Coronary artery (tissue), 2 donors: Measurements from ENCODE around the gene CD53.
"Not testable (repeated sequence)": the region's sequence is repeated elsewhere in the genome, so short reads cannot be mapped to it uniquely, and the experiment has no call there.

Source experiments
- DNase-seq: peaks from one replicate; pipeline ENCODE4 v3.0.0-alpha.2; 2017; ENCODE audit warnings: low spot score
- H3K27ac ChIP-seq, 2 donors: fragments of 200-600 bp; sonication (generic); one replicate each; pipeline ENCODE4 v1.5.1; 2016 to 2019
- H3K4me3 ChIP-seq: fragments of 200-600 bp; sonication (generic); 2 replicates; pipeline ENCODE4 v1.5.1; 2016; ENCODE audit warnings: mild to moderate bottlenecking, moderate library complexity
- TF ChIP-seq, protein P1 (sequence below): fragments of 200-600 bp; sonication (generic); IDR thresholded peaks from one replicate; pipeline ENCODE4 v1.5.1; 2019; ENCODE audit warnings: antibody characterized with exemption

The CD53 gene

DNA sequence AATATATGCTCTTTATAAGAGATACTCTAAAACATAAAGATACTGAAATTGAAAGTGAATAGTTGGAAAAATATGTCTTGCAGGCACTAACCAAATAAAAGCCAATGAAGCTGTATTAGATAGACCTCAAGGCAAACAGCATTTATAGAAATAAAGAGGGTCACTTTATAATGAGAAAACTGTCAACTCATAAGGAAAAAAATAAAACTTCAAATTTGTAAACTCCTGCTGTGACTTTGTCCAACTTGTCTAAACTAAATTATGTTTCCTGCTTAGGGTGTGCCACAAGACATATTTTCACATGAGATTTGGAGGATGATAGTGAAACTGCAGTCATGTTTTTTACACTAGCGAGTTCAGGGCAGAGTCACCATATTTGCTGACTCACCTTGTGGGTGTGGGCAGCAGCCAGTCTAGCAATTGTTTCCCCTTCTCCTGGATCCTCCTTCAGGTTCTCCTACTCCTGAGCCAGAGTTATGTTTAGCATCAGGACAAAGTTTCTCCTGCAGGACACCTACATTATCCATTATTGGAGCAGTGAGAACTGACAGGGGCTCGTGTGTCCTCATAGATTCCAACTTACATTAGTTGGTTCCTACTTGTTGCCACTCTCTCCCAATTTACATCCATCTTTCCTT, 43.8 kb downstream of the CD53 start:
- DNase-seq, result no peak
- TF ChIP-seq, protein P1, sequence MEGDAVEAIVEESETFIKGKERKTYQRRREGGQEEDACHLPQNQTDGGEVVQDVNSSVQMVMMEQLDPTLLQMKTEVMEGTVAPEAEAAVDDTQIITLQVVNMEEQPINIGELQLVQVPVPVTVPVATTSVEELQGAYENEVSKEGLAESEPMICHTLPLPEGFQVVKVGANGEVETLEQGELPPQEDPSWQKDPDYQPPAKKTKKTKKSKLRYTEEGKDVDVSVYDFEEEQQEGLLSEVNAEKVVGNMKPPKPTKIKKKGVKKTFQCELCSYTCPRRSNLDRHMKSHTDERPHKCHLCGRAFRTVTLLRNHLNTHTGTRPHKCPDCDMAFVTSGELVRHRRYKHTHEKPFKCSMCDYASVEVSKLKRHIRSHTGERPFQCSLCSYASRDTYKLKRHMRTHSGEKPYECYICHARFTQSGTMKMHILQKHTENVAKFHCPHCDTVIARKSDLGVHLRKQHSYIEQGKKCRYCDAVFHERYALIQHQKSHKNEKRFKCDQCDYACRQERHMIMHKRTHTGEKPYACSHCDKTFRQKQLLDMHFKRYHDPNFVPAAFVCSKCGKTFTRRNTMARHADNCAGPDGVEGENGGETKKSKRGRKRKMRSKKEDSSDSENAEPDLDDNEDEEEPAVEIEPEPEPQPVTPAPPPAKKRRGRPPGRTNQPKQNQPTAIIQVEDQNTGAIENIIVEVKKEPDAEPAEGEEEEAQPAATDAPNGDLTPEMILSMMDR, result no peak
- Histone ChIP-seq H3K4me3 (no peak overlapping the region), H3K27ac (no peak overlapping the region)

DNA sequence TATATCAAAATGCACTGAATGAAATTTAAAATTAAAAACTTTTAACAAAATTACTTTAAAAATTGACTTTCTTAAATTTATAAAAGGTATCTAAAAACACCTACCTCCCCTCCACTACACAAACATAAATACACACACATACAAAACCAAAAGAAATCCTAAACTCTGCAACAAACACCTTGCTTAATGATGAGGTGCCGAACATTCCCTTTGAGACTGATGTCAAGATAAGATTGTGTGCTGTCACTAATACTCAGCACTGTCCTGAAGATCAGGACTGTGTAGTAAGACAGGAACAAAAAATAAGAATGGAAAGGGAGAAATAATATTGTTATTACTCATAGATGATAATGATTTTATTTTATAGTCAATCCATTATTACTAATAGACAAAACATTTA, 45.1 kb downstream of the CD53 start:
- TF ChIP-seq, protein P1, result no peak
- no peak overlapping the region for H3K27ac ChIP-seq
- H3K4me3 ChIP-seq, result no peak overlapping the region
- DNase-seq, result no peak

DNA sequence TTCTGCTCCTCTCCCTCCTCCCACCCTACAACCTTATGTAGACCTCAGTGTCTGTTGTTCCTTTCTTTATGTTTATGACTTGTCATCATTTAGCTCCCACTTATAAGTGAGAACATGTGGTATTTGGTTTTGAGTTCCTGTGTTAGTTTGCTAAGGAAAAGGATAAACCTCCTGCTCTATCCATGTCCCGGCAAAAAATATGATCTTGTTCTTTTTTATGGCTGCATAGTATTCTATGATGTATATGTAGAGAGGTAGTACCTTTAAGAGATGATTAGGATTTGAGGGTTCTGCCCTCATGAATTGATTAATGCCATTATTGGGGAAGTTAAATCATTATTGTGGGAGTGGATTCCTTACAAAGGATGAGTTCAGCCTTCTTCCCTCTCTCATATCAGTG, 49.0 kb downstream of the CD53 start:
- TF ChIP-seq, protein P1, result no peak
- Histone ChIP-seq H3K4me3 (no peak overlapping the region), H3K27ac (no peak overlapping the region)
- no peak for DNase-seq

DNA sequence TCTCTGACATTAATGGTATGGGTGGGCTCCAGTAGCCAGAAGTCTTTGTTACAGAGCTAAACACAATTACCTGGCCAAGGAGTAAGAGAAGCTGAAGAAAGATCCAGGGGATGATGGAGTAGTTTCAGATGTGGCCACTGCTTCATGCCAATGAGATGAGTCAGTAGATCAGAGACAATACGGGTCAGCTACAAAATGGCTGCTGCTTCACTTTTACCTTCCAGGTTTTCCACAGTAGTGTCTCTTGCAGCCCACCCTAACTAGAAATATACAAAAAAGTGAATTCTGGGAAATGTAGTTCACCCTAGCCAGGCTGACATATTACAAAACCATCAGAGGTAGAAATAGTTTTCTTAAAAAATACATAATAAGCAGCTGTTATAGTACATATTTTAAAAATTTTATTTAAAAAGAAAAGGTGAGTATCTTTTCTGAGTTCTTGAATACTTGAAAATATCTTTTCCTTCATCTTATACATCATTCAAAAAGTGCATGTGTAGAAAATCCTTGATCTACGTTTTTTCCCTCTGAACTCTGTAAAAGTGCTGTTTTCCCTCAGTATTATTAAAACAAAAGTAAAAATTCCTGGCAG, 54.6 kb downstream of the CD53 start:
- Histone ChIP-seq H3K27ac (no peak overlapping the region), H3K4me3 (no peak overlapping the region)
- no peak for DNase-seq
- TF ChIP-seq, protein P1, result no peak

DNA sequence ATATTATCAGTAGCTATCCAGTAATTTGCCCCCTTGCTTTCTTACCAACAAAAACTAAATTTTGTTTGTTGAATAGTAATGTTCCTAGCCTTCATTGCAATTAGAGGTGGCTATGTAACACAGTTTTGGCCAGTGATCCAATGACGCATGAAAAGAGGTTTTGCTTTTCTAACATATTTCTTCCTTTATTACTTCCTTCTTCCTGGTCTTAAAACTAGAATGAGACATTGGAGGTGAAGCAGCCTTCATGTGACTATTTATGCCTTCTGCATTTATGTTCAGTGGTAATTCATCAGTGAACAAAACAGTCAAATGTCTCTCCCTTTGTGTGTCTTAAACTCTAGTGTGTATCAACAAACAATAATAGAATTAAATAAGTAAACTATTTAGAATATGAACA, 55.2 kb downstream of the CD53 start:
- H3K27ac ChIP-seq, result no peak overlapping the region
- DNase-seq, result no peak
- TF ChIP-seq, protein P1, result no peak
- H3K4me3 ChIP-seq, result no peak overlapping the region

DNA sequence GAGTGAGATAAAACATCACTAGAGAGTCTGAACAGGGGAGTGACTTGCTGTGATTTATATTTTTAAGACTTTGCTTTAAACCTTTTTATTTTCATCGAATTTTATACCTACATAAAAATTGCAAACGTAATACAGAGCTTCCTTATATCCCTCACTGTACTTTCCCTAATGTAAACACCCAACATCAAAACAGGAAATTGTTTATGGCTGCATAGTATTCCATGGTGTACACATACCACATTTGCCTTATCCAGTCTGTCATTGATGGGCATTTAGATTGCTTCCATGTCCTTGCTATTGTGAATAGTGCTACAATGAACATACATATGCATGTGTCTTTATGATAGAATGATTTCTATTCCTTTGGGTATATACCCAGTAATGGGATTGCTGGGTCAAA, 56.0 kb downstream of the CD53 start:
- Histone ChIP-seq H3K27ac (no peak overlapping the region), H3K4me3 (no peak overlapping the region)
- no peak for DNase-seq
- TF ChIP-seq, protein P1, result no peak

DNA sequence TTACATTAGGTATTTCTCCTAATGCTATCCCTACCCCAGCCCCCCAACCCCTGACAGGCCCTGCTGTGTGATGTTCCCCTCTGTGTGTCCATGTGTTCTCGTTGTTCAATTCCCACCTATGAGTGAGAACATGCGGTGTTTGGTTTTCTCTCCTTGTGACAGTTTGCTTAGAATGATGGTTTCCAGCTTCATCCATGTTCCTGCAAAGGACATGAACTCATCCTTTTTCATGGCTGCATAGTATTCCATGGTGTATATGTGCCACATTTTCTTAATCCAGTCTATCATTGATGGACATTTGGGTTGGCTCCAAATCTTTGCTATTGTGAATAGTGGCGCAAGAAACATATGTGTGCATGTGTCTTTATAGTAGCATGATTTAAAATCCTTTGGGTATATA, 58.1 kb downstream of the CD53 start:
- H3K4me3 ChIP-seq, DNase-seq, H3K27ac ChIP-seq: not testable (repeated sequence)
